ENCODE results near the gene TMEM256. TPM values are rescaled to one million over a fixed set of nuclear protein-coding genes. Genes with fewer than 3 reads are reported as not detected.
A peak's percentile ranks its signal among the peaks of the same experiment; 100 is the strongest.
"Not testable (repeated sequence)": the region's sequence is repeated elsewhere in the genome, so short reads cannot be mapped to it uniquely, and the experiment has no call there.

The TMEM256 gene
- total RNA-seq, 2 experiments from 2014 or later = 65.6 to 66.3 TPM

- H3K4me1 Mint-ChIP-seq (ENCODE audit: low read depth) = peaks cover 4% of the 10 kb centered on the region
These were observed 19.3 kb downstream of the TMEM256 start for GRCh38 chr17:7384489-7385081.

DNA sequence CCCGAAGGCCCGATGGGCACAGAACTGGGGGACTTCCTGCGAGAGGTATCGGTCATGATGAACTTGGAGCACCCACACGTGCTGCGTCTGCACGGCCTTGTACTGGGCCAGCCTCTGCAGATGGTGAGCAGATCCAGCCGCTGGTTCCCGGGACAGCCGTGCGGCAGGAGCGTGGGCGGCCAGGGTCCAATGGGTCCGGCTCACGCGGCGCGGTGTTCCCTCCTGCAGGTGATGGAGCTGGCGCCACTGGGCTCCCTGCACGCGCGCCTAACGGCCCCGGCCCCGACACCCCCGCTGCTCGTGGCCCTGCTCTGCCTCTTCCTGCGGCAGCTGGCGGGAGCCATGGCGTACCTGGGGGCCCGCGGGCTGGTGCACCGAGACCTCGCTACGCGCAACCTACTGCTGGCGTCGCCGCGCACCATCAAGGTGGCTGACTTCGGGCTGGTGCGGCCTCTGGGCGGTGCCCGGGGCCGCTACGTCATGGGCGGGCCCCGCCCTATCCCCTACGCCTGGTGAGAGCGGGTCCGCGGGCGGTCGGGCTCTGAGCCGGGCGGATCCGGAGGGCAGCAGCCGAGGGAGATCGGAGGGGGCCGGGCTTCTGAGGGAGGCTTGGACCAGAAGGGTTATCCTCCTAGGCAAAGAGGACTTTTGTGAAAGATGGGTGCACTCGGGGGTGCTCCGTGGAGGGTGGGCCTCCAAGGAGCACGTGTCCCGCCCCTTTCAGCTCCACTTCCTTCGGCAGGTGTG is 20.0 kb downstream of the TMEM256 start:
- H3K27me3 Mint-ChIP-seq (ENCODE audit: low read depth) = peaks cover 30% of the 10 kb centered on the region
- H3K9me3 Mint-ChIP-seq = peaks cover 3% of the 10 kb centered on the region
- intact Hi-C loops (cut with micrococcal nuclease) = loop anchor here (1.0 kb wide), 2 partner anchors 10 to 51 kb away; partner anchors contain the start of genes PLSCR3 and TMEM102
- peaks cover 4% of the 10 kb centered on the region for H3K4me1 Mint-ChIP-seq (ENCODE audit: low read depth)
- DNase-seq = peak; percentile 74
- peak overlapping the region; percentile 47 for H3K27ac Mint-ChIP-seq
- H3K36me3 Mint-ChIP-seq (ENCODE audit: low read depth) = no peaks in the 10 kb centered on the region
- CTCF ChIA-PET = interaction anchor here (0.7 to 2.4 kb wide), 3 partner anchors 10 to 300 kb away, joined by 3 to 6 read pairs (median 3); no protein-coding TSS in a partner anchor
- peak overlapping the region; percentile 70 for H3K4me3 Mint-ChIP-seq

More at GRCh38 chr17:7384489-7385081, 19.3 kb downstream of the TMEM256 start:
- DNase-seq = no peak
- peaks cover 23% of the 10 kb centered on the region for H3K27me3 Mint-ChIP-seq (ENCODE audit: low read depth)
- CTCF ChIA-PET = interaction anchor here (0.7 to 2.4 kb wide), 3 partner anchors 9 to 299 kb away, joined by 3 to 6 read pairs (median 3); no protein-coding TSS in a partner anchor
- peak overlapping the region; percentile 70 for H3K4me3 Mint-ChIP-seq
- no peaks in the 10 kb centered on the region for H3K36me3 Mint-ChIP-seq (ENCODE audit: low read depth)
- intact Hi-C loops (cut with micrococcal nuclease) = loop anchor here (1.0 kb wide), 2 partner anchors 10 to 51 kb away; partner anchors contain the start of genes PLSCR3 and TMEM102
- H3K27ac Mint-ChIP-seq = peak overlapping the region; percentile 65
- no peaks in the 10 kb centered on the region for H3K9me3 Mint-ChIP-seq

DNA sequence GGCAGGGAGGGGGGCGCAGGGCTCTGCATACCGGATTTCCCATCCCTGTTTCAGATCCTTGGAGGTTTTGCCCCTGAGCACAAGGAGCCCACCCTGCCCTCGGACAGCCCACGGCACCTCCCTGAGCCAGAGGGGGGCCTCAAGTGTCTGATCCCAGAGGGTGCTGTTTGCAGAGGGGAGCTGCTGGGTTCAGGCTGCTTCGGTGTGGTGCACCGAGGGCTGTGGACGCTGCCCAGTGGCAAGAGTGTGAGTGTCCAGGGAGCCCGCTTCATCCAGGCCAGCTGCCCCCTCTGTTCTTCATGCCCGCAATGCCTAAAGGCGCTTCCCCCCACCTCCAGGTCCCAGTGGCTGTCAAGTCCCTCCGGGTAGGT is 20.5 kb downstream of the TMEM256 start:
- Mint-ChIP-seq H3K4me3 (peak overlapping the region; percentile 70), H3K4me1 (ENCODE audit: low read depth) (peaks cover 4% of the 10 kb centered on the region), H3K36me3 (ENCODE audit: low read depth) (no peaks in the 10 kb centered on the region), H3K27ac (no peak overlapping the region), H3K9me3 (peaks cover 3% of the 10 kb centered on the region), H3K27me3 (ENCODE audit: low read depth) (peaks cover 30% of the 10 kb centered on the region)
- no peak for DNase-seq
- CTCF ChIA-PET = interaction anchor here (0.6 to 2.4 kb wide), 2 partner anchors 10 to 177 kb away, joined by 3 to 6 read pairs; no protein-coding TSS in a partner anchor
- intact Hi-C loops (cut with micrococcal nuclease) = no loop called here

DNA sequence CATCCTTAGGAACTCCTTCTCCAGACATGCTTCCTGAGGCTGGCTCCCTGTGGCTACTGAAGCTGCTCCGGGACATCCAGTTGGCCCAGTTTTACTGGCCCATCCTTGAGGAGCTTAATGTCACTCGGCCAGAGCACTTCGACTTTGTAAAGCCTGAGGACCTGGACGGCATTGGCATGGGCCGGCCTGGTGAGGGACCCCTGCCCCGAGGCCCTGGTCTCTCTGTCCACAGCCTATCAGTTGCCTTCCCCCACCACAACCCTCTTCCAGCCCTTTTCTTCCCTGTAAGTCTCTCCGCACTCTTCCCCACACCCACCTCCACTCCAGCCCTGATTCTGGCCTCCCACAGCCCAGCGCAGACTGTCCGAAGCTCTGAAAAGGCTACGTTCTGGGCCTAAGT is 21.0 kb downstream of the TMEM256 start:
- intact Hi-C loops (cut with micrococcal nuclease) = no loop called here
- no peaks in the 10 kb centered on the region for H3K36me3 Mint-ChIP-seq (ENCODE audit: low read depth)
- H3K27me3 Mint-ChIP-seq (ENCODE audit: low read depth) = peaks cover 30% of the 10 kb centered on the region
- peaks cover 3% of the 10 kb centered on the region for H3K9me3 Mint-ChIP-seq
- CTCF ChIA-PET = interaction anchor here (0.6 to 2.4 kb wide), 2 partner anchors 10 to 178 kb away, joined by 3 to 6 read pairs; no protein-coding TSS in a partner anchor
- no peak for DNase-seq
- H3K4me1 Mint-ChIP-seq (ENCODE audit: low read depth) = peaks cover 4% of the 10 kb centered on the region
- no peak overlapping the region for H3K4me3 Mint-ChIP-seq
- H3K27ac Mint-ChIP-seq = no peak overlapping the region

DNA sequence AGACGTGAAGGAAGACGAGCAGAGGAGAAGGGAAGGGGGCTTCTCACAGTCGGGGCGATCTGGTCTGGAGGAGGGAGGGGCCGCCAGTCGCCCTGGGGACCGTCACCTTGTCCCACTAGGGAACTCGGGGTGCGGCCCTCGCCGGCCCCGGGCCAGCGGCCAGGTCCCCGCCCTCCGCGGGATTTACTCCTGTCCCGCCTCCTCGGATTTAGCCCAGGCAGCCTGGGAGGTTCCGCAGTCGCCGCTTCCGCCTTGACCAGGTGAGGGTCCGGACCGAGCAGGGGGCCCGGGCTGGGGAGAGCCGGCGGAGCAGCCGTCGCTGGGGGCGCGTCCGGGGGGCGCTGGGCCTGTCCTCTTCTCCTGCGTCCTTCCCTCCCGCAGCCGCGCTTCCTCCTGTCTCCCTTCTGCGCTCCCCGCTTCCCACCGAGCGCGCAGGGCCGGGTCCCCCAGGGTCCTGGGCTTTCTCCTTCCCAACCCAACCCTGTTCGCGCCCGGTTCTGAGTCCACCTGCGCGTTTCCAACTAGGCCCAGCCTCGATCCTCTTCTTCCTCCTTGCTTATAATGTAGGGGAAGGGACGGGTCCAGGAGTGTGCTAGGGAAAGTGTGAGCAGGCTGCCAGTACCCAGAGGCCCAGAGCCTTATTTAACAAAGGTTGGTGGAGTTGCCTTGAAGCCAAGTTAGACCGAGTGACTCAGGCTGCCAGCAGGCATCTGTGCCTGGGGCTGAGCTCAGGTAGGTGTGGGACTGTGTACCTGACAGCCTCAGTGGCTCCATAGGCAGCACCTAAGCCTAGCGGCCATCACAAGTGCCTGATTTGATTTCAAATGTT is 22.8 kb downstream of the TMEM256 start, which contains the start of gene TNK1:
TNK1 (plus strand) TSS at position 235 of the 829 bp plus-strand sequence. CDS start 1,838 bp downstream, outside the sequence.
- Mint-ChIP-seq H3K27me3 (ENCODE audit: low read depth) (peaks cover 35% of the 10 kb centered on the region), H3K27ac (no peak within 1 kb of the TSS), H3K36me3 (ENCODE audit: low read depth) (no peaks in the 10 kb centered on the region), H3K4me3 (no peak within 1 kb of the TSS), H3K9me3 (peaks cover 3% of the 10 kb centered on the region), H3K4me1 (ENCODE audit: low read depth) (peaks cover 4% of the 10 kb centered on the region)
- no peak for DNase-seq
- intact Hi-C loops (cut with micrococcal nuclease) = no loop called here
- CTCF ChIA-PET = interaction anchor here (1.1 to 1.6 kb wide), 2 partner anchors 25 to 133 kb away, joined by 3 to 5 read pairs; no protein-coding TSS in a partner anchor

- peaks cover 3% of the 10 kb centered on the region for H3K9me3 Mint-ChIP-seq
- no peak for DNase-seq
These were observed 23.6 kb downstream of the TMEM256 start for GRCh38 chr17:7380321-7380720.

GRCh38 chr17:7379134-7379533 is 24.8 kb downstream of the TMEM256 start:
- Mint-ChIP-seq H3K4me3 (no peak overlapping the region), H3K27ac (no peak overlapping the region), H3K36me3 (ENCODE audit: low read depth) (no peaks in the 10 kb centered on the region), H3K27me3 (ENCODE audit: low read depth) (peaks cover 35% of the 10 kb centered on the region), H3K4me1 (ENCODE audit: low read depth) (no peaks in the 10 kb centered on the region), H3K9me3 (peaks cover 3% of the 10 kb centered on the region)
- CTCF ChIA-PET = interaction anchor here (0.5 kb wide), 1 partner anchor 168 kb away, joined by 4 read pairs; no protein-coding TSS in a partner anchor
- no peak for DNase-seq
- intact Hi-C loops (cut with micrococcal nuclease) = no loop called here

More at GRCh38 chr17:7380321-7380720, 23.6 kb downstream of the TMEM256 start:
- CTCF ChIA-PET = interaction anchor here (1.1 kb wide), 1 partner anchor 134 kb away, joined by 3 read pairs; no protein-coding TSS in a partner anchor
- intact Hi-C loops (cut with micrococcal nuclease) = no loop called here
- Mint-ChIP-seq H3K4me3 (no peak overlapping the region), H3K36me3 (ENCODE audit: low read depth) (no peaks in the 10 kb centered on the region), H3K27ac (no peak overlapping the region), H3K27me3 (ENCODE audit: low read depth) (peaks cover 35% of the 10 kb centered on the region), H3K4me1 (ENCODE audit: low read depth) (peaks cover 4% of the 10 kb centered on the region)

GRCh38 chr17:7374353-7374752 is 29.5 kb downstream of the TMEM256 start:
- H3K4me1 Mint-ChIP-seq (ENCODE audit: low read depth) = no peaks in the 10 kb centered on the region
- H3K27ac Mint-ChIP-seq = no peak overlapping the region
- DNase-seq = no peak
- intact Hi-C loops (cut with micrococcal nuclease) = no loop called here
- CTCF ChIA-PET = no interaction called here
- H3K4me3 Mint-ChIP-seq = no peak overlapping the region
- peaks cover 11% of the 10 kb centered on the region for H3K27me3 Mint-ChIP-seq (ENCODE audit: low read depth)
- no peaks in the 10 kb centered on the region for H3K36me3 Mint-ChIP-seq (ENCODE audit: low read depth)
- peaks cover 3% of the 10 kb centered on the region for H3K9me3 Mint-ChIP-seq

GRCh38 chr17:7370853-7371252 is 33.0 kb downstream of the TMEM256 start:
- CTCF ChIA-PET = interaction anchor here (0.5 to 3.5 kb wide), 5 partner anchors 15 to 372 kb away, joined by 3 to 13 read pairs (median 3); no protein-coding TSS in a partner anchor
- Mint-ChIP-seq H3K9me3 (no peaks in the 10 kb centered on the region), H3K36me3 (ENCODE audit: low read depth) (no peaks in the 10 kb centered on the region), H3K27me3 (ENCODE audit: low read depth) (peaks cover 2% of the 10 kb centered on the region), H3K4me3 (no peak overlapping the region), H3K27ac (no peak overlapping the region), H3K4me1 (ENCODE audit: low read depth) (no peaks in the 10 kb centered on the region)
- DNase-seq = no peak
- intact Hi-C loops (cut with micrococcal nuclease) = no loop called here

GRCh38 chr17:7369825-7370224 is 34.1 kb downstream of the TMEM256 start:
- Mint-ChIP-seq H3K4me3 (no peak overlapping the region), H3K27me3 (ENCODE audit: low read depth) (peaks cover 2% of the 10 kb centered on the region), H3K36me3 (ENCODE audit: low read depth) (no peaks in the 10 kb centered on the region), H3K4me1 (ENCODE audit: low read depth) (no peaks in the 10 kb centered on the region), H3K9me3 (no peaks in the 10 kb centered on the region), H3K27ac (no peak overlapping the region)
- intact Hi-C loops (cut with micrococcal nuclease) = no loop called here
- CTCF ChIA-PET = interaction anchor here (0.9 to 3.5 kb wide), 2 partner anchors 14 to 45 kb away, joined by 3 to 13 read pairs; no protein-coding TSS in a partner anchor
- no peak for DNase-seq

DNA sequence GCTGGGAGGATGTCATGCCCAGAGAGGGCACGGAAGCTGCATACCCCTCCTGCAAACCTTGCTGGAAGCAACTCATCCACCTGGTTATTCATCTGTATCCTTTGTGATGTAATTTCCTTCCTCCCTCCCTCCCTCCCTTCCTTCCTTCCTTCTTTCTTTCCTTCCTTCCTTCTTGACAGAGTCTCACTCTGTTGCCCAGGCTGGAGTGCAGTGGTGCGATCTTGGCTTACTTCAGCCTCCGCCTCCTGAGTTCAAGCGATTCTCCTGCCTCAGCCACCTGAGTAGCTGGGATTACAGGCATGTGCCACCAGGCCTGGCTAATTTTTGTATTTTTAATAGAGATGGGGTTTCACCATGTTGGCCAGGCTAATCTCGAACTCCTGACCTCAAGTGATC is 35.3 kb downstream of the TMEM256 start:
- H3K36me3 Mint-ChIP-seq (ENCODE audit: low read depth); H3K4me3 Mint-ChIP-seq; intact Hi-C loops (cut with micrococcal nuclease): not testable (repeated sequence)

More for the DNA sequence above, 35.3 kb downstream of the TMEM256 start:
- H3K27ac Mint-ChIP-seq; H3K4me1 Mint-ChIP-seq (ENCODE audit: low read depth); DNase-seq; H3K27me3 Mint-ChIP-seq (ENCODE audit: low read depth); H3K9me3 Mint-ChIP-seq: not testable (repeated sequence)
- CTCF ChIA-PET = interaction anchor here (1.5 kb wide), 1 partner anchor 12 kb away, joined by 5 read pairs; no protein-coding TSS in a partner anchor
